T-helper 9 cell (primary cell): ENCODE results near the gene SLC44A3.

ENCODE experiments used
- DNase-seq: peaks from one replicate; pipeline ENCODE4 v3.0.0-alpha.2; 2020

The SLC44A3 gene

DNA sequence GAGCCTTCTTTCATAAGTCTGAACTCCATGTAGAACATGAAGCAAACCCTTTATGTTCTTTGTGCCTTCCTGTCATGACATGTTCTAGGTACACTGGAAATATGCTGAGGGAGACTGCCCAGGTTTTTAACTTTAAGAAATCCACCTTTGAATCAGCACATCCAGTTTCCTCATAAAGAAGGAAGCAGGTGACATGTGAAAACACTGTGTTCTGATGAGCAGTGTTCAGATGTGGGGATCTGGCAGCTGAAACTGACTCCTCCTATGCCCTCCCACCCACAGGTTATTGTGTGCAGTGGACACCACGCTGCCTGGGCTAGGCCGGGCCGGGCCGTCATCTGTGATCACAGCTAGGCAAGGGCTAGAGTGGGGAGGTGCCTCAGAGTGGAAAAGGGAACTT, 55.6 kb downstream of the SLC44A3 start:
- no peak for DNase-seq

DNA sequence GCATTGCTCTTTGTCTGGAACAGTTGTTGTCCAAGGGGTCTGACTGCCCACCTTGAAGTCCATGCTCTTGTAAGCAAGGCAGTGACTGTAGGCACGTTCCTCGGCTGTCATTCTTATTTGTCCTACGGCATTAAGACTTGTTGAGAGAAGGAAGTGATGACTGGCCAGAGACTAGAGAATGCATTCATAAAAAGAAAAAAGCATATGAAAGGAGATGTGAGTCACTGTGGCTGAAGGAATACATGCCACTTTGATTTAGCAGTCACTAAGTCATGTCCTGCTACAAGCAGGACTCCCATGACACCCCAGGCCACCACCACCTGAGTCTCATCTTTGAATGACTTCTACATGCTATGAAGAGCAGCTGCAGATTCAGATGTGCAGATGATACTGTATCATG, 56.2 kb downstream of the SLC44A3 start:
- no peak for DNase-seq

DNA sequence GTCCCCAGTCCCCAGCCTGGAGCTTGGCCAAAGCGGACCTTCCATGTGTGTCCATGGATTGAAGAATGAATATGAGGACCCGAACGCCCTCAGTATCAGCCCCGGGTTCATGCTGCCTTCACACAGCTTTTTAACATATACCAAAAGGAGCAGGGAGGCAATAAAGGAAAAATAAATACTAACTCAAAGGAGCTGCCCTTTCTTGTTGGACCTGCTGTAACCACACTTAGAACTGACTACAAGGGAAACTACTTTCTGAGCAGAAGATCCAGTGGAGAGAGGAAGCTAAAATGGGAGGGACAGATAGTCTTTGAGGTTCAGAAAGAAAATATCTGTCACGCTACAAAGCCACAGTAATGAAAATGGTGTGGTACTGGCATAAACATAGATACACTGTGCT, 58.2 kb downstream of the SLC44A3 start:
- no peak for DNase-seq

DNA sequence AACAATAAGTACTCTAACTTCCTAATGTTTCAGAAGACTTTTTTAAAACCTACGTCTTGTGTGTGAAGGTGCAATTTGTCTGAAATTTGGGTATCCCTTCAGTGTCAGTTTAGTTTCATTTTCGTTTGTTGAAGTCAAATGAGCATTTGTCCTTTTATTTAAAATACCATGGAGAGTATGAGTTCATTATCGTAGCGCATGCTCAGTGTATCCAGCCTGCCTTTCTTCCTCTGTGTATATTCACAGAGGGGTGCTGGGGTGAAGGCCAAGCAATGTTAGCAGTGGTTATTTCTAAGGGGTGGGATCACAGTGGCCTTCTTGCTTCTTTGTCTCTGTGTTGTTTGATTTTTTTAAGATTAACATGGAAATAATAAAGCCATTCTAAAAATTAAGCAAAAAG, 63.5 kb downstream of the SLC44A3 start:
- no peak for DNase-seq

DNA sequence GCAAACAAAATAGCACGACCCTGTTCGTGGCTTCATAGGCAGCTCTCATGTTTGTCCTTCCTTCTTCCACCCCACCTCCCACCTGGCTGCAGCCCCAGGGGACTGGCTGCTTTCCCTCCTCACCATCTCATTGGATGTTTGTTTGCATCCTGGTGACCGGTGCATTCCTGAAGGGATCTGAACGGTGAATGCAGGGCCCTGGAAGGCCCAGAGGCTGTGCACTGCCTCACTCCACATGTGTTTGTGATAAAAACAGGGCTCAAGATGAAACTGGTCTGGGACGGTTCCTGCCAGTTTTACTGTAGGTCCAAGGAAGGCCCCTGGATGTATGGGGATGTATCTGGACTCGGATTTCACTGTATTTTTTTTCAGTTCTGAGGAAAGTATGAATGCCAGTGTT, 63.9 kb downstream of the SLC44A3 start:
- DNase-seq = no peak

DNA sequence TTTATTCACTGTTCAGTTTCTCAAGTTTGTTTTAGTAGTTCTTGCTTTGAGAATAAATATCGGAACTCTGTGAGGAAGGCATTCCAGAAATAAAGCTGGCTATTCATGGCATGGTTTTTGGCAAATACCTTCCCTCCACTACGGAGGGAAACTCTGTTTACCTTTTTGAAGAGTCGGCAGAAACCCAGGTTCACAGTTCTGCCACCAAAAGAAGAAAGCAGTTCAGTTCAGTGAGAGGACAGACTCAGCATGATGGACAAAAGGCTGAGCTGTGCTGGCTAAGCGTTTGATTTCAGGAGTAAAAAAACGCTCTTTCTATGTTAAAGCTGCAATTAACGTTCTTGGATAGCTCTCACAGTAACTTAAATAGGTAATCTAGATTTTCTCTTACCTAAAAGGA, 64.3 kb downstream of the SLC44A3 start:
- DNase-seq = no peak

DNA sequence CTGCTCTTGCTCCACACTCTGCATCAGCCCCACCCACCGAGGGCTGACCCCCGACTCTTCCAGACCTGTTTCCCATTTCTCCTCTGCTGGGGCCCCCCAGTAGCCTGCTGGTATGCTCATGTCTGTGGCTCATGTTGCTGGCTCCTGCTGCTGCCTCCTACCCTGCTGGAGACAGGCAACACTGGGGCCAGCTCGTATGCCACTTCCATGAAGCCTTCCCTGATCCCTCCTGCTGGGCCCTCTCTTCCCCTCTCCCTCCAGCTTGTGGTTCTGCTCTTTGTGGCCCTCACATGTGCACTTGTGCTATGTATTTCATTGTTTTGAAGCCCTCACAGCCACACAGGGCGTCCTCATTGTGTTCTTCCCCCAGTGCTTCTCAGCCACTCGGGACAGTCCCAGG, 66.2 kb downstream of the SLC44A3 start:
- DNase-seq = no peak

DNA sequence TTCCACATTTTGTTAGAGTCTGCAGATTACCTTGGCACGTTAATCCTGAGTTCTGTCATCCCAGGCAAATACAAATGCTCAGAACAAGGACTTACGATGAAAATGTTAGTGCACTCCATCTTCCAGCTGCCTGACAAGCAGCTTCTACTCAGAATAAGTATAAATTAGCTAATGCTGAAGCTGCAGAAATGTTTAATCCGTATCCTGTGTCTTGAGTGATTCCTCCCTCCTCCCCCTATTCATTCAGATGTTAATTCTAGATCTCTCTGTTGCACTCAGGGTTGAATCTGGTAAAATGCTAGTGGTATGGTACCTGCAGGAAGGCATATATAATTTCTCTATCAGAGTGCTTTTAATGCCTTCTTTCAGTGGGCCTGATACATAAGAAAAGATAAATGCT, 66.9 kb downstream of the SLC44A3 start:
- no peak for DNase-seq

DNA sequence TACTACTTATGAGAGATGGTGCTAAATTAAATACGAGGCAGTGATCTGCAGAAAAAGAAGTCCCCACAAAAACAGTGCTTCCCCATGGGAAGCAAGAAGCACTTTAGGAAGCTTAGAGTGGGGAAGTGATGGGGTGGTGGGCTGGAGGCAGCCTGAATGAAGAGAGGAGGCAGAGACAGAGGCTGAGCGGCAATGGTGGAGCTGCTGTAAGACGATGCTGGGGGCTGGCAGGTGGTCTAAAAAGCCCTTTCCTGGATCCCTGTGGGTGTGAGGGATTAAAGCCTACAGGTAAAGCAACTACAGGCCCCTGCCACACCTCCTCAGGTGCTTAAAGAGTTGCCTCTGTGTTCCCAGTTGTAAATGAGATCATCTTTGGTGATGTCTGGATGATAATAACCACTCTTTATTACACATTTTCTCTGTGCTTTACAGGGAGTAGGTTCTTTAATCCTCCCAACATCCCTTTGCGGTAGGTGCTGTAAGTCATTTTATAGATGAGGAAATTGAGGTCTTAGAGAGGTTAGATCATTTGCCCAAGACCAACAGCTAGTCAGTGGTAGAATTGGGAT, 67.5 kb downstream of the SLC44A3 start:
- no peak for DNase-seq

DNA sequence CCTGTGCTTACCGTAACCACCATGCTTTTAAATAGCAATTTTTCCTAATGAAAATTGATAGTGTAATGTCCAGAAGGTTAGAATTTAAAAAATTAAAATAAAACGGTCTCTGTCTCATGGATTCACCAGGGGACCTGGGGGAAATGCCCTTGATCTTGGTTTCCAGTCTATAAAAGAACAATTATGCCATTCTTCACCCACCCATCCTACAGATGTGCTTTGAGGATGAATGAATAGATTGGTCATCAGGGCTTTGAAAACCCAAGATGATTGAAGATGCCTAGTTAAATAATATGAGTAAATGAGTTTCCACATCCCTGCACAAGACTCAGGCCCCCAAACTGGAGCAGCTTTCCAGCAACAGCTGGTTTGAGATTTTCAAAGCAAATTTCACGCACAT, 68.0 kb downstream of the SLC44A3 start:
- DNase-seq = no peak

DNA sequence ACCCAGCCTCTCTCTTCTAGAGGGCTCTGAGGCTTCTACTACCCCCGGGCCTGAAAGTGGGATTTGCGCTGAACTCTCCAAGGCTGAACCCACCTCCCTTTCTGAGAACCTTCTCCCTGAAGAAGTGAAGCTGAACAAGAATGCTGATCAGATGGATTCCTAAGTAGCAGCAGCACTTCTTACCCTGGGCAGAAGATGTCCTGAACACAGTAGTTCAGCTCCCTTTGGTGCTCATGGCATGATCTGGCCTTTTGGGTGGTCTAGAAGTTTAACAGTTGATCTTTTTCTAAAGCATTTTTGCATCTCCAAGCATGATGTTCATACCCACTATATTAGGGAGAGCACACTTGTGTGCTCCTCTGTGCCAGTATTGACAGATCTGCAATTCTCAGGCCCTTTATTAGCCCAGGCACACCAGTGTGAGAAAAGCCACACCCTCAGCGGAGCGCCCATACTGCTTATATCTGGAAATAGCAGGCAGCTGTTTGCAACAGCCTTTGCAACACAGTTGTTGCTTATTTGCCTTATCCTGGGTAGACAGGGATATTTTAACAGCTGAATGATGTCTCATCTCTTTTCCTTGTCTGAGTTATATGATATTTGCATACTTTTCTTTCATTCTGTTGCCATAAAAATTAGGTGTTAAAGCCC, 72.6 kb downstream of the SLC44A3 start:
- no peak for DNase-seq

DNA sequence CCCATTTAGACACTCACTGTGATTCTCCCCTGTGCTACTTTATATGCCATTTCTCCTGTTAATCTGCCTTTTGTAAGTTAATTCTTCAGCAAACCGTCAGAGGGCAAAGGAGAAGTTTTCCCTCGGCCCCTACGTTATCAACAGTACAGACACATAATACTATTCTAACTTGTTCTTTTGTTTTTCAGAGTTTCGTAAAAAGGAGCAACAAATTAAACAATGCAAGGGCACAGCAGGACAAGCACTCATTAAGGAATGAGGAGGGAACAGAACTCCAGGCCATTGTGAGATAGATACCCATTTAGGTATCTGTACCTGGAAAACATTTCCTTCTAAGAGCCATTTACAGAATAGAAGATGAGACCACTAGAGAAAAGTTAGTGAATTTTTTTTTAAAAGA, 74.5 kb downstream of the SLC44A3 start:
- no peak for DNase-seq

DNA sequence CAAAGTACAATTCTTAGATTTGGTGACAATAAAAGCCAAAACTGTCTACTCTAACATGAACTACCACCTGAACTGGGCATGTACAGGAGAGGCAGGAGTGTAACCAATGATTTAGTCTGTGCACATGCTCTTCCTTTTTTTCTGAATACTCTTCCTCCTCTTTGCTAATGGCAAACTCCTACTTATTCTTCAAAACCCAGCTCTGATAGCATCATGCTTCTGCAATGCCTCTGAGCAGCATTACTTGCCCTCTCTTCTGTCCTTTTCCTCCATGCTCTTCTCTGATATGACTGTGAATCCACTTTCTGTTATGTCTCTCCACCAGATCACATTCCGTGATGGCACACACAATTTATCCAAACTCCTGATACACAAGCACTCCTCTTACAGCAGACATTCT, 75.4 kb downstream of the SLC44A3 start:
- no peak for DNase-seq

DNA sequence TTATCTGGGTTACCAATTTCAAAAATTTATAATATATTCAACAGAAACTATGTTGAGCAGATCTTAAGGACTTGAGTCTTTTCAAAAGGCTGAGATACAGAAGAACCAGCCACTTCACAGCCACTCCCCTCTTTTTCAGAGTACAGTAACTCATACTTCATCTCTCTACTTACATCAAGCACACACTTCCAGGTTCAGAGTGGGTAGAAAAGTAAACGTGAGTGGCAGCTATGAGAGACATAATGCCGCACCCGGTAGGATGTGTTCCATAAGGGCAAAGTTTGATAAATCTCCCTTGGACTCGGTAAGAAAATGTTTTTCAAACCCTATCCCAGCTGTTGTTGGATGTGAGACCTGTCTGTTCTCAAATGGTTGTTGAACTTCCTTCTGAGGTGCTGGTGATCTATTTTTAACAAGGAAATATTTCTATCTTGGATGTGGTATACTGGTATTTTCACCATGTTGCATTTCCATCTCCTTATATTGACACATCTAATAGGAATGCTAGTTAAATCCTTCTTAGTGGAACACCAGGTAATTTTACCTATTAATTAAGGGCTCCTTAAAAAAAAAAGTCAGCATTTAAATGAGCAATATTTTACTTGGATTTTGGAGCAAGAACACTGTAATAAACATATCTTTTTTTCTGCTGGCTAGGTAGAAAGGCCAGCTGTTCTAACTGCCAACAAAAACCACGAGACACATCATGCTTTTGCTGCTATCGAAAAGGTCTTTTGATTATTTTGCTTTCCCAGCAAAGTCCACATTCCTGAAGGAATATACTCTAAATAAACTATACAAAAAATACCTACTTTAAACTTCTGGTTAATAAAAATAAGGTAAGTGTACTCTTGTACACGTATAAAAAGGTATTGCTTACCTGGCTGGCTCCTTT, 78.6 kb downstream of the SLC44A3 start:
- no peak for DNase-seq

DNA sequence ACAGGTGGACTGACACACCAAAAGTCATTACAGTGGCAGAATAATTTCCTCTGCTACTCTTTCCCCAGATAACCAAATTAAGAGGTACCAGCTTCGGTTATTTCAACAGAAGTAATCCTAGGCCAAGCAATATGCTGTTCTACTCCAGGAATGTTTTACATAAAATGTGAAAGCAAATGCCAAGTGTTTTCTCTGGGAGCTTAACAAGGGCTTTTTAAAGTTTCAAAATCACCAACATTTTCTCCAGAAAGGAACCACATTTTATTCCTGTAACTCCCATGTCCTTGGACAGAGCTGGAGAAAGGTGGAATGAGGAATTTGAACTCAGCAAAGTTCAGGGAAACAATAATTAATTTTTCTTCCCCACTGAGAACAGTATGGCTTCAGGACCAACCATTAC, 79.6 kb downstream of the SLC44A3 start:
- no peak for DNase-seq

DNA sequence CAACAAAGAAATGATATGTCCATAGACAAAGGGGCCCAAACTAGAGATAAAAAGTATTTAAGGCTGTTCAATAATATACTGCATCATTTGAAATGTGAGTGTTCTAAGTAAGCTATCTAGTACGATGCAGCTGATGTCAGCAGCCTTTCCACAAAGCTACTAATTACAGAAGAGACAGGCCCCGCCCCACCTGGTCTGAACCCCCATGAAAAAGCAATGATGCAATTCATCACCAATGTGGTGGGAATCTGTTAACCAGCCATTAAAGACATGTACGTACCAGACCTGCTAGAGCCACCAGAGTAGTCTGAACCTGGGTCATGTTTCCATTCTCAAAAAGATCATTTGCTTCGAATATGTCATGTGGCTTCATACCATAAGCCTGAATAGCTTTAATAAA, 81.7 kb downstream of the SLC44A3 start:
- DNase-seq = no peak

DNA sequence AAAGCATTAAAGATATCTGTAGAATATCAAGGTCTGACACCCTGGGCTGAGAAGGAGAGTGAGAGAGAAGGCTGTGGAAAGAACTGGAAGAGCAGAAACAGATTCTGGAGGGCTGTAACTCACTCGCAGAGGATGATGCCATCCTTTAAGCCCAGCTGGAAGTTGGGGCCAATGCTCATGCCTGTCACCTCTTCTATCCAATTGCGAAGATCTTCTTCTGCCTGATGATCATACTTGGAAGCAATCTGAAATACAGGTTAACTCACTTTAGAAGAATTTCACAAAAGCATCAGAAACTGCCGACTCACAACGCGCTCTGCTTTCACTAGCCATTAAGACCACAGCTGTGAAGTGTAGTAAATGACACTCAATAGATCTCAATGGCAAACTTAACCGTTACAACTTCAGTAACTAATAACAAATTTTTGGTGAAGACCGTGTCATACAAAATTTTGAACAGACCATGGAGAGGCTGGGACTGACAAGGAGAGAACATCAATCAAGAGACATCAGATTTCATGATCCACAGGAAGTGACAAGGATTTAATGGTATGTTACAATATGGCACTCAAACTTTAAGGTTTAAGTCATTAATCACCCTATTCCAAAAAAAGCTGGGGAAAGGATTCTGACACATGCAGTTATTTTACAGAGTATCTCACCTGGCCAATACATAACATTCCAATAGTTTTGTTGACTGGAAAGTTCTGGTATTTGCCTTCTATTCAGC, 83.3 kb downstream of the SLC44A3 start:
- no peak for DNase-seq

DNA sequence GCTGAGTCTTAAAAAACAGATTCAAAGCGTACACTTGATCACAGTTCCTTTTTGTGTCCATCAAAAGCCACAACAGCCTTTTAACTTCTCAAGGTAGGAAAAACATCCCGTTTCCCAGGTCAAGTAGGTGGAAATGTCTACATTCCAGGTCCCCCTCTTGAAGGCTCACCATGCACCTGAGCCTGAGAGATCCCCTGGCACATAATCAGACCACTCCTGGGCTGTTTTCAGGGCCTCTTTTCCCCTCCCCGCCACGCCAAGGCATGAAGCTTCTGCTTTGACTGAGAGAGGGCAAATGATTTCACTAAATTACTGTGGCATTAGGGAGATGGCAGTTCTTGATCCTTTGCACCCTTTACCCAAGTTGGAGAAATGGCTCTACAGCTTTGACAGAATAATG, 85.0 kb downstream of the SLC44A3 start:
- DNase-seq = no peak

DNA sequence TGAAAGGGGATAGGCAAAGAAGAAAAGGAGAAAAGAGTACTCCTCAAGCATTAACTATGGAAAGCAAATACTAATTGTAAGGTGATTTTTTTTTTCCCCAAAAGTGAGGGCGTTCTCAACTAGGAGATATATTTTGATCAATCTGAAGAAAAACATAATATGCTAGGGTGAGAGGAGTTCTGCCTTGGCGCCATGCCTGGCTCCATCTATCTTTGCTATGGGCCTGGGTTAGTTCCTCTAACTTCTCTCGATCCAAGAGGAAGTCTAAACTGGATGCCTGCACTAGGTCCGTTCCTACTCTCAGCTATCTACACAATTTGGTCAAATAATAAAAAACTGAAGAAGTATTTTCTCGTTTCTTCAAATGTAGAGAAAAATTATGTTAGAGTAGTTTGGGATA, 86.2 kb downstream of the SLC44A3 start:
- DNase-seq = no peak

DNA sequence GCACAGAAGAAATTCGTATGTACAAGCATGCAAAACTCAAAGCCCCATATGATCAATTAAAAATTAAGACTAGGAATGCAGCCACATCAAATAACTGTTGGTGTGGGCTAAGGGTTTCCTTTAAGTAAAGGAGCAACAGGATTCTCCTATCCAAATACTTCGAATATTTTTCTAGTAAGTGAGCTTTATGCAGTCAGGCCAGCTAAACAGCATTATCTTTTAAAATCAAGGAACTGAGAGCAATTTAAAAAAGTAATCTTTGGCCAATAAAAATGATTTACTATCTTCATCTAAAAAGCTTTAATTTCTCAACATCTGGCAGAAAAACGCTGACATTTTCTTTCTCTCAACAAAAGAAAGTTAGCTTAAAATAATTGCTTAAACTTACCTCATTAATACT, 87.0 kb downstream of the SLC44A3 start:
- no peak for DNase-seq

DNA sequence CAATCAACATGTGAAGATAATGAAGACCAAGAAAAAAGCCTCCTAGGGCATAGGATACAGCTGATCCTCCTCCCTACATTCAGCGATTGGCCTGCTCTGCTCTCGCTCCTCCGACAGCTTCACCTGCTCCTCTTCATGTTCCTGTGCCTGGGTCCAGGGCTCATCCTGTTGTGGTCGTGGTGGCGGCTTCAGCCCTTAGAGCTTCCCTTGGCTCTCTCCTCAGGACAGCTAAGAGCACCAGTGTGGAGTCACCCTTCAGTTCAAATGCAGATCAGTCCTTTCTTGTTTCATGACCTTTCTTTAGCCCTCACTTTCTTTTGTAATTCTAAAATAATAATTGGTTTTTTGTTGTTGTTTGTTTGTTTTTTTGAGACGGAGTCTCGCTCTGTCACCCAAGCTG, 88.0 kb downstream of the SLC44A3 start:
- DNase-seq = no peak

DNA sequence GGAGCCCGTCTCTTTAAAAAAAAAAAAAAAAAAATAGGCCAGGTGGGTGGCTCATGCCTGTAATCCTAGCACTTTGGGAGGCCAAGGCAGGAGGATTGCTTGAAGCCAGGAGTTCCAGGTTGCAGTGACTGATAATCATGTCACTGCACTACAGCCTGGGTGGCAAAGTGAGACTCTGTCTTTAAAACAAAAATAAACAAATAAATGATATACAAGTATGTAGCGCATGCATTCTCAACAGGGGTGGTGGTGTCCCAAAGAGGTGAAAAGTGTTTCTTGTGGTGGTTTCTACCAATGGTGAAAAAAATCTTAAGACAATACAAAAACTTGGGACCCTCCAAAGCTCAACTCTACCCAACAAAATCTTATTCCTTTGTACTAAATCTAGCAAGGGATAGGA, 88.8 kb downstream of the SLC44A3 start:
- no peak for DNase-seq

DNA sequence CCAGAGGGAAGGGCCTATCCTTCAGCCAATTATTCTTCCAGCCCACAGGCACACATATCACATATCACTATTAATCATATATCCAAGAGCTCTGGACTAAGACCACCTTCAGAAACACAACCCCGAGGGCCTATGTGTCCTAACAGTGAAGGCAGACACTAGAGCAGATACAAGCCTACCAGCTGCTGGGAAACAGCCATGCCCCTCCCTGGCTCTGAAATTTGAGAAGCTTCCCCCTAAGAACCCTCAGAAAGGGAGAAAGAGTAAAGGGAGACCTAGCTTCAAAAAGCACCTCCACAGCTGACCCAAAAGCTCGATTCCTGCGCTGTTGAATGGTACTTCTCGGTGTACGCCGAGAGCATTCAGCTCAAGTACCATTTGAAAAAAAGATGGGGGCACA, 89.3 kb downstream of the SLC44A3 start:
- DNase-seq = no peak
